SU-DHL-6 (cell line): ENCODE data around the gene GRAP2.

ENCODE experiments used
- EZH2phosphoT487 ChIP-seq: fragments of 200-600 bp; sonication (generic), shearing (Covaris generic); conservative IDR thresholded peaks from 2 replicates; pipeline ENCODE4 v1.6.1; 2018; ENCODE audit warnings: mild to moderate bottlenecking, antibody characterized with exemption, low read length, moderate library complexity, mixed read lengths
- TF ChIP-seq, protein P1 (sequence below): fragments of 200-600 bp; sonication (generic); IDR thresholded peaks from one replicate; pipeline ENCODE4 v1.5.1; 2017; ENCODE audit warnings: antibody characterized with exemption, mild to moderate bottlenecking, low read length, moderate library complexity; ENCODE audit not compliant: insufficient read depth, poor library complexity, severe bottlenecking

DNA sequence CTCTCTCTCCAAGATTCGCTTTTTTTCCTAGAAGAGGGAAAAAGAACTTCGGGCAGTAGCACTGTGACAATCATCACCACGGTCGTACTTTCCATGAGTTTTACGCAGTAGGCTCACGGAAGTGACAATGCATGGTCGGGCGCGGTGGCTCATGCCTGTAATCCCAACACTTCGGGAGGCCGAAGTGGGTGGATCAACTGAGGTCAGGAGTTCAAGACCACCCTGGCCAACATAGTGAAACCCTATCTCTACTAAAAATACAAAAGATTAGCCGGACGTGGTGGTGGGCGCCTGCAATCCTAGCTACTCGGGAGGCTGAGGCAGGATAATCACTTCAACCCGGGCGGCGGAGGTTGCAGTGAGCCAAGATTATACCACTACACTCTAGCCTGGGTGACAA, 23.4 kb downstream of the GRAP2 start:
- TF ChIP-seq, protein P1, sequence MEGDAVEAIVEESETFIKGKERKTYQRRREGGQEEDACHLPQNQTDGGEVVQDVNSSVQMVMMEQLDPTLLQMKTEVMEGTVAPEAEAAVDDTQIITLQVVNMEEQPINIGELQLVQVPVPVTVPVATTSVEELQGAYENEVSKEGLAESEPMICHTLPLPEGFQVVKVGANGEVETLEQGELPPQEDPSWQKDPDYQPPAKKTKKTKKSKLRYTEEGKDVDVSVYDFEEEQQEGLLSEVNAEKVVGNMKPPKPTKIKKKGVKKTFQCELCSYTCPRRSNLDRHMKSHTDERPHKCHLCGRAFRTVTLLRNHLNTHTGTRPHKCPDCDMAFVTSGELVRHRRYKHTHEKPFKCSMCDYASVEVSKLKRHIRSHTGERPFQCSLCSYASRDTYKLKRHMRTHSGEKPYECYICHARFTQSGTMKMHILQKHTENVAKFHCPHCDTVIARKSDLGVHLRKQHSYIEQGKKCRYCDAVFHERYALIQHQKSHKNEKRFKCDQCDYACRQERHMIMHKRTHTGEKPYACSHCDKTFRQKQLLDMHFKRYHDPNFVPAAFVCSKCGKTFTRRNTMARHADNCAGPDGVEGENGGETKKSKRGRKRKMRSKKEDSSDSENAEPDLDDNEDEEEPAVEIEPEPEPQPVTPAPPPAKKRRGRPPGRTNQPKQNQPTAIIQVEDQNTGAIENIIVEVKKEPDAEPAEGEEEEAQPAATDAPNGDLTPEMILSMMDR, result no peak
- TF ChIP-seq EZH2phosphoT487, result no peak
